CD4-positive, alpha-beta T cell treated with Interferon alpha-2 for 1 hour (primary cell): ENCODE measurements around the gene SCAANT1.
A peak's percentile ranks its signal among the peaks of the same experiment; 100 is the strongest.

Experiments
- DNase-seq, 2 donors: peaks; one replicate each; pipeline ENCODE4 v3.0.0-alpha.2; 2020 to 2022

The SCAANT1 gene

DNA sequence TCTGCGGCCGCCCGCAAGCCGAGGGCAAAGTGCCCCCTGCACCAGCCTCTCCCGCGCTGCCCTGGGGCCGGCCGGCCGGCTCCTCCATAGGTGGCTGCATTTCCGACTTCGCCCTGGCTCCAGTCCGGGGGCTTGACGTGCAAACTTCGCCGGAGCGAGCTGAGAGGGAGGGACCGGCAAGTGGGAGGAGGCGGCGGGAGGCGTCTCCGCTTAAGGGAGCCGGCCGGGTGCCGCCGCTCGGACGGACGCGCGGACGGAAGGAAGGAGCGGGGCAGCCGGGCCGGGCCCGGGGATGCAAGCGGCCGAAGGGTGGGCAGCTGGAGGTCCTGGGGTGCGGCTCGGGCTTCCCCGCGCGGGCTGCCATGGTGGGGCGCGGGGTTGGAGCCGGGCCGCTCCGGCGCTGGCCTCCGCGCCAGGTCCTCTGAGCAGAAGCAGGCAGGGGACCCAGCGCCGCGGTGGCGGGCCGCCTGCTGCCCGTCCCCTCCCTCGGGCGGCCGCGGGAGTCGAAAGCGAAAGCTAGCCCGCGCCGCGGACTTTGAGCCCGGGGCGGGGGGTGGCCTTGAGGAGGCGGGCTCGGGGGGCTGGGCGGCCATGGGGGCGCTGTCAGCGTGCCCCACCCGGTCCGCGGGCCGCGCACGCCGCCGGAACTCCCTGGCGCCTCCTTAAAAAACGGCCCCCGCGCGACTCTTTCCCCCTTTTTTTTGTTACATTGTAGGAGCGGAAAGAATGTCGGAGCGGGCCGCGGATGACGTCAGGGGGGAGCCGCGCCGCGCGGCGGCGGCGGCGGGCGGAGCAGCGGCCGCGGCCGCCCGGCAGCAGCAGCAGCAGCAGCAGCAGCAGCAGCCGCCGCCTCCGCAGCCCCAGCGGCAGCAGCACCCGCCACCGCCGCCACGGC lies at the start of gene SCAANT1:
TSS of gene SCAANT1 (minus strand) at position 511 of the 895 bp plus-strand sequence.
- peak; percentile 83 to 89 for DNase-seq

DNA sequence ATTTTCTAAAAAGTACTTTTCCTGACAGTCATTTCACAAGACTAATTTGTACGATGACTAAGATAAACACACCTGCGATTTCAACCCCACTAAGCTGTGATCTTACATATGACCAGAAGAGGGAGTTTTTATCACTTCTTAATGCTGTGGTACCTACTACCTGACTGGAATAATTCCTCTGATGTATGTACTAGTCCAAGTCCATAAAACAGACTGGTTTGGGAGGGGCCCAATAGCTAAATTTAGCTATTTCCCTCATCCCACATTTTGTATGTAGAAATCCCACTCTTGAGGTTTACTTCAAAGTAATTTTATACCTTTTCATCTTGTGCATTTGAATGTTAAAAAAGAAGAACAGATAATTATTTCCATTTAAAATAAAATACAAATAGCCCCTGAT lies 49.7 kb upstream of the SCAANT1 start:
- DNase-seq = peak; percentile 6 to 78

DNA sequence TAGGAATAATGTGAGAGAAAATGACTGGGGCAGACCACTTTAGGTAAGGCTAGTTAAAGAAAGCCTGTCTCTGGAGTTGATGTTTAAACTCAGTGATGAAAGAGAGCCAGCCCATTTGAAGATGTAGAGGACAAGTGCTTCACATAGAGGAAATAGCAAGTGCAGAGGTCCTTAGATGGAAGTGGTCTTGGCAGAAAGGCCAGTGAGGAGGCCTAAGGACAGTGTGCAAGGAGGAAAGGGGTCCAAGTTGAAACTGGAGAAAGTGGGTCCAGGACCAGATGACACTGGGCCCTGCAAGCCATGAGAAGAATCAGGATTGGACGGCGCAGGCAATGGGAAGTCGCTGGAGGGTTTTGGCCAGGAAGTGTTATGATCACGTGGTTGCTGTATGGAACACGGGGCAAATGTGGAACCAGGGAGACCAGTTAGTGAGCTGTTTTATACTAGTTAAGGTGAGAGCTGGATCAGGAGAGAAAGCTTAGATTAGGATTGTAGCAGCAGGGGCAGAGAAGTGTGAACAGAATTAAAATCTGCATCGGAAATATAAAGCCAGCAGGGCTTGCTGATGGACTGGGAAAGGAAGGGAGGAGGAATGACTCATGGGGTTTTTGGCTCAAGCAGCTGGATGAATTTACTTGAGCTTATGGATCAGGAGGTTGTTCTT lies 48.0 kb upstream of the SCAANT1 start:
- peak in 1 of 2 donors; percentile 2 for DNase-seq

DNA sequence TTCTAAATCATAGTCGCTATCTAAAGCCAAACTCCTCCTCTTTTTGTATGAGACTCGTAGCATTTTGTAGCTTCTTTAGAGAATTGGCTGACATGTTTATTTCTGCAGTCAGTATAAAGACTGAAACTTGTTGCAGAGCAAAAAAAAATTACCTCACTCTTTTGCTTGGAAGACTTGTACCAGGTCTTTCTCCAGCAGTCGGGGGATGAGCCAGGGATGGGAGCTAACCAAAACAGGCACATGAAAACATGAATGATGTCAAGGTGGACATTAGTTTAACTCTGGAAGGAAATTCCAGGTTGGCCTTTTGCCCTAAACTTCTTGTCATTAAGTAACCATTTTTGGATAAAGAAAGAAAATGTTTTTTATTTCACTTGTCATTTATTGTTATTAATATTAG lies 47.0 kb upstream of the SCAANT1 start:
- DNase-seq = no peak

DNA sequence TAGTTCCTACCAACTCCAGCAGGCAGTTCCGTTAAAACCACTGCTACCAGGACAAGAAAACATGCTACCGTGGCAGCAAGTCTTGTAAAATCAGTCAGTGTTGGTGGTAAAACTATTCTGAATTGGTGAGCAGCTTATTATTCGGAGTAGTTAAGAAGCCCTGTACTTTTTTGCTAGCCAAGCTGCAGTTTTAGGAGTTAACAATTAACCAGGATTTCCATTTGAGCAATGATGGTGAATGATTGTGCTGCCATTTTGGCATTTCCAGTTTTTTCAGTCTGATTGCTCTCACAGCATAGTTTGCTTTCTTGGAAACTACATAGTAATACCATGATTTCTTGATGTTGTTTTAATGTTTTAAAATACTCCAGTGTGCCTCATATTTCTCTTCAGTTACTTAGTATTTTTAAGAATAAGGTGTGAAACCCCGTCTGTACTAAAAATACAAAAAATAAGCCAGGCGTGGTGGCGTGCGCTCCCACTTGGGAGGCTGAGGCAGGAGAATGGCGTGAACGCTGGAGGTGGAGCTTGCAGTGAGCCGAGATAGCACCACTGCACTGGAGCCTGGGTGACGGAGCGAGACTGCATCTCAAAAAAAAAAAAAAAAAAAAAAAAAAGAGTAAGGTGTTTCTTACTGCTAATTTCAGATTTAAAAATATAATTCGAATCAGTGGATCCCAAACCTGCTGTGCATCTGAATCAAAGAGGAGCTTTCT lies 43.8 kb upstream of the SCAANT1 start:
- no peak for DNase-seq

DNA sequence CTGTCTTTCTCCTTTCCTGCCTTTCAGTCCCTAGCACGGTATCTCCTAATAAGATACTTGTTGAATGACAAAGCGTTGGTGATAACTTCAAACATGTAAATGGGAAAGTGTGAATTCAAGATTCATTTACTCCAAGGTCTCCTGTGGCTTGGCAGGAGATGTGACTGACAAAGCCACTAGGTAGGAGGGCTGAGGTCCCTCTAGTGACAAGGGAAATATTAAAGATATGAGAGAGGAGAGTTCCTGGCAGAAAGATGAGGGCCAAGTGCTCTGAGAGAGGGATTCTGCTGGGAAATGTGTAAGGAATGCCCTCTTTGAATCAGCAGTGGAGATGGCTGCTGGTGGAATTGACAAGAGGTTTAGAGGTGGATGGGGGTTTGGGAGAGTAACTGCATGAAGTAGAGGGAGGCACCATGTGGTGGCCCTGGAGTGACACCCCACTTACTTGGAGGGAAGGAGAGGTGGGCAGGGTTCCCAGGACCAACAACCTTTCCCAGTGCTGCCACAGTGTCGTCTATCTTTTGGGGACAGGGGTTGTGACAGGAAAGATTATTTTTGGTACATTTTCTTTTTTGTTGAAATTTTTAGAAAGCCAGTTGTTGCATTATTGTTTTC lies 43.0 kb upstream of the SCAANT1 start:
- DNase-seq = no peak

DNA sequence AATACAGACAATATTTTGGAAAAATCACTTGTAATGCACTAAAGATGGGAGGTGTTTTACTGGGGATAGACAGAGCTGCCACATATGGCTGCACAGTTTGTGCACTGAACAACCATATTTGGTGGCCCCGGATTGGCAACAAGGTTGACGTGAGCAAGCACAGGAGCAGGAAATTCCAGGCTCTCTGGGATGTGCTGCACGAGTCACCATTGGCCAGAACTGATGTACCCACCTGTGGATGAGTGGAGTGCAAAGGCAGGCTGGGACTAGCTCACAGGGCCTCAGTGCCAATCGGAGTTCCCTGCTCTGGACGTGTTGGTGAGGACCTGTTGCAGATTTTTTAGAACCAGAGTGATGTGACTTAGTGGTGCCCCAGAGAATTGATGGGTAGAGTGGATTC lies 42.0 kb upstream of the SCAANT1 start:
- no peak for DNase-seq

DNA sequence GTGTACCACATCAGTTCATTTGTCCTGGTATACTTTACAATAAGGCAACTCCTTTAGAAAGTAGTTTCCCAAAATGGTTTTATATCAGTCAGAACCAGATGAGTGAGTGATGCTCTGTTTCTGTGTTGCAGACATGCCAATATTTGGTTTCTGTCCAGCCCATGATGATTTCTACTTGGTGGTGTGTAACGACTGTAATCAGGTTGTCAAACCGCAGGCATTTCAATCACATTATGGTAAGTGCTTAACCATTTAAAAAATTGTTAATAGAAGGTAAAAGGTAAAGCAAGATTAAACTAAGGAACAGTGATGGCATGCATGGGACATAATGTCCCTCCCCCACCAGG lies 40.0 kb upstream of the SCAANT1 start:
- DNase-seq = no peak

DNA sequence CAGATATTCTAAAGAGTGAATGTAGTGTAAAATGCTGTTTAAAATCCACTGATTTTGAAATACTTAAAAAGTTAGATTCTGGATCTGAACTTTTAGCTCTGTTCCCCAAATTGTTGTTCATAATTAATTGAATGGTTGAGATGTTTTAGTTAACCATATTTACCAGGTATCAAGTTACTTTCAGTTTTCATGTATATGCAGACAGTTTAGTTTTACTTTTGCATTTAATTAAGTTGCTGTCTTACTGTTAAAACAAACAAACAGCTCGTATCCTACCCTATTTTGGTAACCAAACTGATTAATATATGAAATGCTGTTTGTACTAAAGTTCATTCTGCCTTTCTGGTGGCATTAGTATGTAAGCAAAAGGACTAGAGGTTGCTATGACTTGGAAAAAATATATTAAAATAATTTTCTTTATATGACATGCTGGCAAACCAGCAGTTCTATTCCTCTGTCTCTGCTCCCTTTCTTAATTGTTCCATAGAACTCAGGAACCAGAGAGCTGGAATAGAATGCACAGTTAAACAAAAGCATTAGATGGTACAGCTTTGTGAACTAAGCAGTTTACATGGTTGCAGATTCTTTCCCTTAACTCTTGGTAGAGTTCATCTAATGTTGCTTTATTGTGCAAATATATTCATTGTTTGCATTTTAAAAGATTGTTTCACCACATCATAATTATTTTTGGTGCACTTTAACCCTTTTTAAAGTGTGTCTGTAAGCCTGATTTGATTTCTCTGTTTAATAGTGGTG lies 39.5 kb upstream of the SCAANT1 start:
- no peak for DNase-seq

DNA sequence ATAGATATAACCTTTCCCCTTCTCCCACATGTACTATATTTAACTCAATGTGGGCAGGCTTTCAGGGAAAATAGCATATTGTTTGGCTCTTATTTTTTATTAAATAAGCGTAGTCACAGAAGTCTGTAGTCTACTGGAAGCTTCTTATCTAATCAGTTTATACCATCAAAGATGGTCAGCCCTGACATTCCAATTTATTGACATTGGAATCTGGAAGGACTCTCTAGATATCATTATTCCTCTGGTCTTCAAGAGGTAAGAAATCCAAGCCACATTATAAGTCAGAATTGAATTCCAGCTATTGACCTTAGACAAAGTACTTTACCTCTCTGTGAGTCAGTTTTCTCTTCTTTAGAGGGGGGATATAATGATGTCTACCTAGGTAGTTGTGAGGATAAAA lies 38.5 kb upstream of the SCAANT1 start:
- no peak for DNase-seq

DNA sequence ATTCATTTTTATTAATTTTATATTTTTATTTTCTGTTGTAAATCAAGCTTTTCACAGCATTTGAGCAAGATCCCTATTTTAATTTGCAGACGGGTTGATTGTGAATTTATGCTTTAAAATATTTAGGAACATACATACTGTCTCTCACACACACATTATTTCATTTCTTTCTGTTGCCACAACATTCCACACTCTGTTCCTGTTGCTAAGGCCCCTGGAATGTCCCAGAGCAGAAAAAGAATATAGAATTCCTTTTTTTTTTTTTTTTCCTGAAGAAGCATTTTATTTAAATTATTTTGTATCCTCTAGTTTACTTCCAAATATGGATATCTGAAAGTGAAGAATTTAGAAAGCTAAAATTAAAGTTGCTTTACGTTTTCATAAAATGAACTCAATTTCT lies 36.8 kb upstream of the SCAANT1 start:
- no peak for DNase-seq

DNA sequence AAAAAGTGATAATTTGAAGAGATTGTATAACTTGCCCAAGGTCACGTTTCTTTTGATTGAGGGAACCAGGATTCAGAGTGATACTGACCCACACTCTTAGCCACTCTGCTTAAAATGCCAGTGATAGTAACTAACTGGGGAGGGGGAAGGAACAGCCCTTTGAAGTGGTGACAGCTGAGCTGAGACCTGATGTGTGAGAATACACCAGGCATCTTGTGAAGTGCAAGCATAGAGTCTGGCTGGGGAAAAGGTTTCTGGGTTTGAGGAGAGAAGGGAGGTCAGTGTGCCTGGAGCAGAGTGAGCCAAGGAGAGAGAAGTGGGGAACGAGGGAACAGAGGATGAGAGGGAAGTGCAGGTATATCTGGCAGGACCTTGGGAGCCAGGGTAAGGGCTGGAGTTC lies 35.4 kb upstream of the SCAANT1 start:
- DNase-seq = no peak

DNA sequence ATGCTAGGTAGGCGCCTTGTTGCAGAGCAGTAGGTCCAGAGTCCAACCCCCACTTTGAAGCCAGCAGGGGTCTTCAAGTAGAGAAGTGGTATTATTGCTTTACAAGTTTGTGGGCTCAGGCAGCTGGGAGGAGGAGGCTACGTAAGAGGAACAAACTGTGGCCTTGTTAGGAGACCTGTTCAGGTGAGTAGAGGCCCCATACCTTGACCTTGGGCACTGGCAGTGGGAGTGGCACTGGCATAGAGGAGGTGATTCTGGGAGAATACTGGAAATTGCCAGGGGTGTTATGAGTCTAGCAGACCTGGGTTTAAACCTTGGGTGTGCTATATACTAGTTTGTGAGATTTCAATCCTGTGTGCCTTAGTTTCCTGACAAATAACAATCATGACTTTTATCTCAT lies 34.6 kb upstream of the SCAANT1 start:
- no peak for DNase-seq

DNA sequence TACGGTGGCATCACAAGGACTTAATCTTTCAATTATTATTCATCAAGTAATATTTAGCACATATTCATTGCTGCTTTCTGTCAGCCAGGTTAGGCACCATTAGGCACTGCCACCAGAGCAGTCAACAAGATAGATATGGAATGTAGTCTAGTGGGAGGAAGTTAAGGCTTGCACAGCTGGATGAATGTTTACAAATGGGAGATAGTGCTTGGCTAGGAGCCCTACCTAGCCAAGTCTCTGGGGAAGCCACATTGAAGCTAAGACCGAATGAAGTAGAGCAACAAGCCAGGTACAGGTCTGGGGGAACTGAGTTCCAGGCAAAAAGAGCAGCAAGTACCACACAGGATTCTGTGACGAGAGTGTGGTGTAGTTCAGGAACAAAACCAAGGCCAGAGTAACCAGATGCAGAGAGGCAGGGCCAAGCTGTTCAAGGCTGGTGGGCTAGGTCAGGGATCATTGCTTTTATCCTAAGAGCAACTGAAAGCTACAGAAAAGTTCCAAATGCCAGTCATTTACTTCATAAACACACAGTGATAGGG lies 33.4 kb upstream of the SCAANT1 start:
- no peak for DNase-seq

DNA sequence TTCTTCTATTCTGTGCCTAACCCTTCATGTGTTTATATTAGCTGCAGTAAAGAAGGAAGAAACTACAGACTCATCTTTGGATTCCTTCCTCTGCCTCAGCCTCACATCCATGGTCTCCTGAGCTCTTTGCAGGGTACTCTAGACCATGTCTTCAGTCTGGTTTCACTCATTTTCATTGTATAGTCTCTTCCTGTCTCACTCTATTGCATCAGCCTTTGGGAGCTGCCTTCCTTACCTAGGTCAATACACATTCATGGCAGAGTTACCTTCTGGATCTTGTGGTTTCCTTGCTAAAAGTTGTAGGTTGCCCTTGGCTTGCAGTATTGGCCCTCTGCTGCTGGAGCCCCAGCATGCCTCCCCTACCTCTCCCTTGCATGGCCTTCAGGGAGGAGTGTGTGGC lies 31.5 kb upstream of the SCAANT1 start:
- no peak for DNase-seq

DNA sequence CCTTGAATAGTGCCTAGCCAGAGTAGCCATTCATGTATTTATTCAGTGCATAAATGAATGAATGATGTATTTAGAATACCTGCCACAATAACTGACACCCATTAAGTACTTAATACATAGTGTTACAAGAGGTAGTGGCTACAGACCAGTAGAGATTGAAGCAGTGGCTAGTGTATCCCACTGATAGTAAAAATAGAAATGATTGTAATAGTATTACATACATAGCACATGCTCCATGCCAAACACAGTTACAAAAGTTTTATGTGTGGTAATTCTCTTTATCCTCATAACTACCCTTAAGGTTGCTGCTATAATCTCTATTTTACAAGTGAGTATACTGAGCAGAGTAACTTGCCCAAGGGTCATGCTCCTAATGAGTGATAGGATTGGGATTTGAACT lies 30.3 kb upstream of the SCAANT1 start:
- no peak for DNase-seq

DNA sequence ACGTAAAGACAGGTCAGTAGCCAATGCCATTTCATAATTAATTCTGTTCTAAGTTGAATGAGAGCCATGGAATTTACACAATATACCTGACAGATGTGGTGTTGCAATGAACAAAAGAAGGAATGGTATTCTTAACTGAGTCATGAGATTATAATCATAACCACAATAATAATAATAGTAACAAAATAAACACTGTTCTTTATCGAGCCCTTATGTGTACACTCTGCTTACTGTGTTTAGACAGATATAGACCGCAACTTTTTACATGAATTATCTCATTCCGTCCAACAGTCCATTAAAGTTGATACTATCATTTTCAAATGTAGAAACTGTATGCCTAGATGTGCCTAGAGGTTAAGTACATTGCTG lies 28.2 kb upstream of the SCAANT1 start:
- DNase-seq = no peak

DNA sequence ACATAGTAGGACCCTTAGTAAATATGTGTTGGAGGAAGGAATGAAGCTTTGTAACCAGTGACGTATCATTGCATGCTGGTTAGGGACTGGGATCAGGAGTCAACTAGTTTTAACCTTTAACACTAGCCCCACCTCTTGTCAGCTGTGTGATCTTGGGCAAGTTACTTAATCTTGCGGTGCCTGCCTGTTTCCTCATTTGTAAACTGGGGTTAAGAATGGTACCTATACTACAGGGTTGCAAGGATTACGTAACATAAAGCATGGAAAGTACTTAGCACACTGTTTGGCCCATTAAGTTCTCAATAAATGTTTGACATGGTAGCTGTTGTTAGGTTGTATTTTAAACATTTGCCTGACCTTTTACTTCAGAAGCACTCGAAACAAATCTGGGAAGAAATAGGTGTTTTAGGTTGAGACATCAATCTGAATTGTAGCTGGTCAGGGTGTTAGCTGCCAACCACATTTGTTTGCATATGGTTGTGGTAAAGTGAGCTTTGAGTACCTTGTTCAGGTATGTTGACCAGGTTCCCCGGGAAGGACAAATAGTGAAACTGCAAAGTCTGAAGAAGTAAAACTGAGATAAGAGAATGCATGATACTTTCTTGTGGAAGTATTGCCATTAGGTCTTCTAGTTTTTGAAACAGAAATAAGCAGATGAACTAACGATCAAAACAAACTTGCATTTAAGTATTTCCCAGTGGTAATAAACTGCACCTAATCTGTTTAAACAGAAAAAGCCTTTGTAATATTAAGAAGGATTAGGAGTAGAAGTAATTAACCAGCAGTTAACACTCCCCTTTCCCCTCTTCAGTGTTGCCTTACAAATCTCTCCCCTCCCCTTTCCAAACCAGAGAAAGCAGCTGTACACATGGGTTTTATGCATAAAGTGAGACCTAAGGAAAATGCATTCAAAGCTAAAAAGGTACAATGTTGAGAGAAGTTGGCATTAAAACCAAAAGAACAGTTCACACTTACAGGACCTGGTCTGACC lies 25.8 kb upstream of the SCAANT1 start:
- DNase-seq = peak; percentile 35 to 56

DNA sequence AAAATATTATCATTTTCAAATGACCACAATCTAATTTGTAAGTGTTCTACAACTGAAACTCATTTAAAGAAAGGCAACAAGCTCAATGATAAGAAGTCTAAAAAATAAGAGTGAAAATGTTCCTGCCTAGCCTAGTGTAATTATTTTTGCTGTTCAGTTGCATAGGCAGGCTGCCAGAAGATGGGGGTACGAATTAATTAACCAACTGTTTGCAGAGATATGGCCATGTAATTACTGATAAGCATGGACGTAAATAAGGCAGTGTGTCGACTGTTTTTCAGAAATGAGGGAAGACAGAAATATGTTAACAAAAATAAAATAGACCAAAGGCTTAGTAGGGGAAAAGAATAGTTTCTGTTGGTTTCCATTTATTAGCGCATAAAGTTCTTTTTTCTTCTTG lies 24.7 kb upstream of the SCAANT1 start:
- no peak for DNase-seq

DNA sequence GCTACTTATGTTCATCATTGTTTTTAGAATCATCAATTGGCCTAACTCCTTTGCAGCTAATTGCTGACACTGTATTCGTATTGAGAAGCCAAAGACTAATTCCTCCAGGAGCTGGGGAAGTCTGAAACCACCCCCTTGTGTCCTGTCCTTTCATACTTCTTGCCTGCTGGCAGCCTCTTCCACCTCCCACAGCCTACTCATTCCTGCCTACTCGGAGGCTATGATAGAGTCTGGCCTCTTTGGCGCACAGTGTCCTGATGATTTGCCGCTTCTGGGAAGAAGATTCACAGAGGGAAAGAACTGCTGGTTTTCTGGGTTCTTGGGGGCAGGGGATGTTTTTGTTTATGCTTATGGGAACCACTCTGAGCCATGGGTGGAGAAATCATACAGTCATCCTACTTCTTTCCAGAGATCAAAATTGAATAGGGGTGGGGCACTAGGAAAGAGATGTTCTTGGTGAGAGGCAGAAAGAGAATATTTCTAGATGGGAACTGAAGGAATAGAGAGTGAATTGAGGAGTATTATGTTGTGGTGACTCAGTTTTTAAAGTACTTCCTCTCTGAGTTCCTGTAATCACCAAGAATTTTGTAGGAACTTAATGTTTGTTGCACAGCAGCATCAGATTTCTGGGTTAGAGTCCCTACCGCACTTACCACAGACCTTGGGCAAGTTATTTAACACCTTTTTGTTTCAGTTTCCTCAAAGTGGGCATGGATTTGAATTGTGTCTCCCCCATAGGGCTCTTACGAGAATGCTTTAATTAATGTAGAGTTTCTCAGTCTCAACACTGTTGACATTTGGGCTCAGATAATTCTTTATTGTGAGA lies 22.1 kb upstream of the SCAANT1 start:
- peak; percentile 52 to 75 for DNase-seq
